Activated T-cell treated with anti-CD3 and anti-CD28 coated beads for 1 hour (primary cell): ENCODE measurements around the gene BNIP1.
A peak's percentile ranks its signal among the peaks of the same experiment; 100 is the strongest.
"Not testable (repeated sequence)": the region's sequence is repeated elsewhere in the genome, so short reads cannot be mapped to it uniquely, and the experiment has no call there.

ENCODE experiments used
- DNase-seq: peaks from one replicate; pipeline ENCODE4 v3.0.0-alpha.2; 2020; ENCODE audit warnings: low read depth

The BNIP1 gene

GRCh38 chr5:173144200-173145176 is at the start of gene BNIP1:
Gene BNIP1 (plus strand): TSS chr5:173144531. CDS start chr5:173144546, 15 bp downstream.
- DNase-seq = peak; percentile 98

GRCh38 chr5:173098787-173099186 is 45.5 kb upstream of the BNIP1 start:
- no peak for DNase-seq

- DNase-seq = no peak
Measured at GRCh38 chr5:173099461-173099860, 44.9 kb upstream of the BNIP1 start.

GRCh38 chr5:173101245-173101644 is 43.1 kb upstream of the BNIP1 start:
- no peak for DNase-seq

GRCh38 chr5:173103411-173103810 is 40.9 kb upstream of the BNIP1 start:
- no peak for DNase-seq

- no peak for DNase-seq
Measured at GRCh38 chr5:173108914-173109313, 35.4 kb upstream of the BNIP1 start.

- DNase-seq = no peak
Measured at GRCh38 chr5:173114536-173114935, 29.8 kb upstream of the BNIP1 start.

GRCh38 chr5:173119719-173120118 is 24.6 kb upstream of the BNIP1 start:
- DNase-seq = no peak

GRCh38 chr5:173123416-173123815 is 20.9 kb upstream of the BNIP1 start:
- no peak for DNase-seq

GRCh38 chr5:173132166-173132565 is 12.2 kb upstream of the BNIP1 start:
- not testable (repeated sequence) for DNase-seq

- no peak for DNase-seq
Measured at GRCh38 chr5:173138707-173139106, 5.6 kb upstream of the BNIP1 start.

GRCh38 chr5:173139631-173140030 is 4.7 kb upstream of the BNIP1 start:
- DNase-seq = no peak

- DNase-seq = no peak
Measured at GRCh38 chr5:173140769-173141168, 3.6 kb upstream of the BNIP1 start.

GRCh38 chr5:173143567-173143966 is 764 bp upstream of the BNIP1 start:
- DNase-seq = no peak

GRCh38 chr5:173148354-173148753 is 4.0 kb downstream of the BNIP1 start:
- DNase-seq = no peak

GRCh38 chr5:173152547-173152946 is 8.2 kb downstream of the BNIP1 start:
- DNase-seq = no peak

GRCh38 chr5:173153842-173154241 is 9.5 kb downstream of the BNIP1 start:
- DNase-seq = no peak

GRCh38 chr5:173154619-173155018 is 10.3 kb downstream of the BNIP1 start:
- DNase-seq = not testable (repeated sequence)

GRCh38 chr5:173155912-173156311 is 11.6 kb downstream of the BNIP1 start:
- DNase-seq = no peak

- DNase-seq = no peak
Measured at GRCh38 chr5:173158366-173158765, 14.0 kb downstream of the BNIP1 start.

GRCh38 chr5:173159256-173159655 is 14.9 kb downstream of the BNIP1 start:
- DNase-seq = no peak

- no peak for DNase-seq
Measured at GRCh38 chr5:173161148-173161547, 16.8 kb downstream of the BNIP1 start.

- no peak for DNase-seq
Measured at GRCh38 chr5:173163219-173163618, 18.9 kb downstream of the BNIP1 start.
